HCT116 (cell line): ENCODE data around the gene PLD6.

Experiments
- CEBPB ChIP-seq: IDR thresholded peaks from 2 replicates; pipeline ENCODE4 v1.6.1; 2012; ENCODE audit warnings: low read depth
- EGR1 ChIP-seq: IDR thresholded peaks from 2 replicates; pipeline ENCODE4 v1.6.1; 2012; ENCODE audit warnings: low read depth
- EZH2 ChIP-seq: fragments of 200-600 bp; sonication (generic); IDR thresholded peaks from 2 replicates; pipeline ENCODE4 v1.6.1; 2017; ENCODE audit warnings: antibody characterized with exemption, mixed run types
- EZH2phosphoT487 ChIP-seq: fragments of 200-600 bp; IDR thresholded peaks from 2 replicates; pipeline ENCODE4 v1.6.1; 2018; ENCODE audit warnings: antibody characterized with exemption, borderline replicate concordance
- FOSL1 ChIP-seq: IDR thresholded peaks from 2 replicates; pipeline ENCODE4 v1.6.1; 2012; ENCODE audit warnings: low read depth
- POLR2A ChIP-seq: IDR thresholded peaks from 2 replicates; pipeline ENCODE4 v1.7.0; 2011; ENCODE audit warnings: borderline replicate concordance; ENCODE audit not compliant: insufficient read depth, insufficient read length; ENCODE audit errors: extremely low read depth
- POLR2AphosphoS5 ChIP-seq: IDR thresholded peaks from 2 replicates; pipeline ENCODE4 v1.6.1; 2011; ENCODE audit warnings: mild to moderate bottlenecking, low read depth, low read length, moderate library complexity
- RAD21 ChIP-seq: IDR thresholded peaks from 2 replicates; pipeline ENCODE4 v1.6.1; 2012; ENCODE audit warnings: low read depth, mild to moderate bottlenecking
- SP1 ChIP-seq: IDR thresholded peaks from 2 replicates; pipeline ENCODE4 v1.6.1; 2012; ENCODE audit warnings: low read depth
- TF ChIP-seq, protein P1 (sequence below), 3 experiments: fragments of 200-600 bp in 1 of 3; sonication (generic) in 1 of 3; IDR thresholded peaks in 2 of 3; conservative IDR thresholded peaks in 1 of 3; 2 replicates each; pipeline ENCODE4 v1.5.1; 2012 to 2017; ENCODE audit warnings: low read depth in 2 of 3, low read length in 2 of 3, antibody characterized with exemption in 1 of 3, borderline replicate concordance in 1 of 3, control low read depth in 1 of 3, mild to moderate bottlenecking in 1 of 3, mixed read lengths in 1 of 3, mixed run types in 1 of 3, moderate library complexity in 1 of 3; ENCODE audit not compliant: insufficient read depth in 1 of 3
- TF ChIP-seq, protein P2 (sequence below): IDR thresholded peaks from 2 replicates; pipeline ENCODE4 v1.6.1; 2012

DNA sequence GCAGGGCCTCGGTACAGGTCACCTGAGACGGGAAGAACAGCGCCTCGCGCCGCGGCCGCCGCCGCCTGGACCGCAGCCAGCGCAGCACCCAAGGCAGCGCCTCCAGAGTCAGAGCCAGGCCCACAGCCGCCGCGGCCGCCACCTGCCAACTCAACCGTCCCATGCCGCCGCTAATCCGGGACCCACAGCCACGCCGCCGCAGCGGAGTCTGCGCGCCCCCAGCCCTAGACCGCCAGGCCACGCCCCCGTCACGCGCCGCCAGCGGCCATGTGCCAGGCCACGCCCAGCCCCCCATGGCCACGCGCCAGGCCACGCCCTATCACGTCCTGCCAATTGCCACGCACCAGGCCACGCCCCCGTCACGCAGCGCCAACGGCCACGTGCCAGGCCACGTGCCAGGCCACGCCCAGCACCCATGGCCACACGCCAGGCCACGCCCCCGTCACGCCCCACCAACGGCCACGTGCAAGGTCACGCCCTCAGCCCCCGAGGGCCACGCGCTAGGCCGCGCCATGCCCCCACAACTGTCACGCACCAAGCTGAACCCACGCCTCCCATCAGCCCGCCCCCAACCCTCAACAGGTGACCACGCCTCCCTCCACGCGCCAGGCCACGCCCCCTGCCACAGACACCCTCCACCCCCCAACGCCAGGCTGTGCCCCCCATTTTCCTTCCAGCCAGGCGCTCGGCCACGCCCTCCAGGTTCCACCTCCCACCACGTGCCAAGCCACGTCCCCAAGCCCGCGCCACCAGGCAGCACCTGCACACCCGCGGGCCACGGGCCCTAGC is at the start of gene PLD6:
- TF ChIP-seq, protein P1, sequence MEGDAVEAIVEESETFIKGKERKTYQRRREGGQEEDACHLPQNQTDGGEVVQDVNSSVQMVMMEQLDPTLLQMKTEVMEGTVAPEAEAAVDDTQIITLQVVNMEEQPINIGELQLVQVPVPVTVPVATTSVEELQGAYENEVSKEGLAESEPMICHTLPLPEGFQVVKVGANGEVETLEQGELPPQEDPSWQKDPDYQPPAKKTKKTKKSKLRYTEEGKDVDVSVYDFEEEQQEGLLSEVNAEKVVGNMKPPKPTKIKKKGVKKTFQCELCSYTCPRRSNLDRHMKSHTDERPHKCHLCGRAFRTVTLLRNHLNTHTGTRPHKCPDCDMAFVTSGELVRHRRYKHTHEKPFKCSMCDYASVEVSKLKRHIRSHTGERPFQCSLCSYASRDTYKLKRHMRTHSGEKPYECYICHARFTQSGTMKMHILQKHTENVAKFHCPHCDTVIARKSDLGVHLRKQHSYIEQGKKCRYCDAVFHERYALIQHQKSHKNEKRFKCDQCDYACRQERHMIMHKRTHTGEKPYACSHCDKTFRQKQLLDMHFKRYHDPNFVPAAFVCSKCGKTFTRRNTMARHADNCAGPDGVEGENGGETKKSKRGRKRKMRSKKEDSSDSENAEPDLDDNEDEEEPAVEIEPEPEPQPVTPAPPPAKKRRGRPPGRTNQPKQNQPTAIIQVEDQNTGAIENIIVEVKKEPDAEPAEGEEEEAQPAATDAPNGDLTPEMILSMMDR (IDR thresholded peaks at IDR 0.05 in 2 of 3, conservative IDR thresholded peaks at IDR 0.05 in 1 of 3; ENCODE audit: borderline replicate concordance in 1 of 3, insufficient read depth in 1 of 3, low read depth in 2 of 3, low read length in 2 of 3) = no peak
- TF ChIP-seq EZH2 (no peak), POLR2A (peak; percentile 30), FOSL1 (no peak), RAD21 (no peak), POLR2AphosphoS5 (peak; percentile 61), EZH2phosphoT487 (no peak), CEBPB (no peak), SP1 (peak; percentile 98), EGR1 (peak; percentile 42; the same call in 1 of the 2 replicates)
- TF ChIP-seq, protein P2, sequence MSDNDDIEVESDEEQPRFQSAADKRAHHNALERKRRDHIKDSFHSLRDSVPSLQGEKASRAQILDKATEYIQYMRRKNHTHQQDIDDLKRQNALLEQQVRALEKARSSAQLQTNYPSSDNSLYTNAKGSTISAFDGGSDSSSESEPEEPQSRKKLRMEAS = peak; percentile 100
